IPS-20b (cell line): ENCODE results near the gene DCLRE1B.

Experiments used
- H3K27ac ChIP-seq: one replicate; pipeline ENCODE4 v1.5.1; 2013; ENCODE audit warnings: low read length
- H3K27me3 ChIP-seq: 2 replicates; pipeline ENCODE4 v1.6.1; 2013; ENCODE audit warnings: mild to moderate bottlenecking, low read length, inconsistent platforms; ENCODE audit not compliant: insufficient read depth
- H3K36me3 ChIP-seq: 2 replicates; pipeline ENCODE4 v1.6.1; 2013; ENCODE audit warnings: low read depth, mild to moderate bottlenecking, inconsistent platforms, low read length, moderate library complexity; ENCODE audit not compliant: insufficient read depth
- H3K4me1 ChIP-seq: 2 replicates; pipeline ENCODE4 v1.6.1; 2013; ENCODE audit warnings: mild to moderate bottlenecking, control low read depth, inconsistent platforms, low read length, moderate library complexity; ENCODE audit not compliant: insufficient read depth
- H3K4me3 ChIP-seq: 2 replicates; pipeline ENCODE4 v1.5.1; 2013; ENCODE audit warnings: mild to moderate bottlenecking, low read length, inconsistent platforms
- H3K9ac ChIP-seq: 2 replicates; pipeline ENCODE4 v1.6.1; 2013; ENCODE audit warnings: low read depth, mild to moderate bottlenecking, inconsistent platforms, low read length, moderate library complexity
- H3K9me3 ChIP-seq: 2 replicates; pipeline ENCODE4 v1.6.1; 2013; ENCODE audit warnings: mild to moderate bottlenecking, low read depth, low read length, inconsistent platforms; ENCODE audit not compliant: insufficient read depth

The DCLRE1B gene

DNA sequence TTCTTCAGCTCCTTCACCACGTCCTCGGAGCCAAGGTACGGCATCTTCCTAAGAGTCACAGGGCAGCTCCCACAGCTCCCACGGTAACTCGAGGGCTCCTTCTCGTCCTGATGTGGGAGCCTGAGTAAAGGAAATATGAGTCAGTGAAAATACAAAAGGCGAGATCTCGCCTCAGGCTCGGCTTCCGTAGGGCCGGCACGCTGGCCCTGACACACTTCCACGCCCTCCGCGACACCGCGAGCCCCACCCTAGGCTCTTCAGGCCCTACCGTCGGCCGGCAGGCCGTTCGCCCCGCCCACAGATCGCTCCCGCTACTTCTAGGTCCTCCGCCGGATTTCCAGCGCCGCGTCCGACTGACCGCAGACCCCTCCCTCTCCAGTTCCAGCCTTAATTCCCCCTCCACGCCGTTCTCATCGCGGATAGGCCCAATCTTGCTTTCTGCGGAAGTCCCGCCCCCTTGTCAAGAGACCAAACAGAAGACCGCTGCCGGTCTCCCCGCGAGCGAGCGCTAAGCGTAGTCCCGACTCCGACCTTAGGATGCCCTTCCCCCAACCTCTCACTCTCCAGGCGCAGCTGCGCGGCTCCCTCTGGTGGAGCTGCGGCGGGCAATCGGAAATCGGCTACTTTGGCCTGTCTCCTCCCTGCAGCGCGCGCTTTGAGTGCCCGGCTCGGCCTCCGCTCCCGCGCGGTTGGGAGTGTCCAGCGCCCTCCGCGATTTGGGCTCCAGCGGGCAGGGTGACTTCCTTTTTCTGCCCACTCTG lies at the start of gene DCLRE1B, which contains the start of gene AP4B1:
TSS of gene DCLRE1B (plus strand) at position 653 of the 761 bp plus-strand sequence. CDS start 261 bp downstream, outside the sequence.
TSS of gene AP4B1 (minus strand) at position 126 of the 761 bp plus-strand sequence. CDS start at position 44, 82 bp downstream.
- H3K36me3 ChIP-seq = peaks cover 30% of the 10 kb centered on the region
- H3K9me3 ChIP-seq = no peaks in the 10 kb centered on the region
- H3K4me3 ChIP-seq = peak within 1 kb of the TSS; percentile 94
- peak within 1 kb of the TSS; percentile 94; the same call in 1 of the 2 replicates for H3K9ac ChIP-seq
- H3K4me1 ChIP-seq = peaks cover 5% of the 10 kb centered on the region; the same call in 1 of the 2 replicates
- no peaks in the 10 kb centered on the region for H3K27me3 ChIP-seq
- peak within 1 kb of the TSS; percentile 29 for H3K27ac ChIP-seq

DNA sequence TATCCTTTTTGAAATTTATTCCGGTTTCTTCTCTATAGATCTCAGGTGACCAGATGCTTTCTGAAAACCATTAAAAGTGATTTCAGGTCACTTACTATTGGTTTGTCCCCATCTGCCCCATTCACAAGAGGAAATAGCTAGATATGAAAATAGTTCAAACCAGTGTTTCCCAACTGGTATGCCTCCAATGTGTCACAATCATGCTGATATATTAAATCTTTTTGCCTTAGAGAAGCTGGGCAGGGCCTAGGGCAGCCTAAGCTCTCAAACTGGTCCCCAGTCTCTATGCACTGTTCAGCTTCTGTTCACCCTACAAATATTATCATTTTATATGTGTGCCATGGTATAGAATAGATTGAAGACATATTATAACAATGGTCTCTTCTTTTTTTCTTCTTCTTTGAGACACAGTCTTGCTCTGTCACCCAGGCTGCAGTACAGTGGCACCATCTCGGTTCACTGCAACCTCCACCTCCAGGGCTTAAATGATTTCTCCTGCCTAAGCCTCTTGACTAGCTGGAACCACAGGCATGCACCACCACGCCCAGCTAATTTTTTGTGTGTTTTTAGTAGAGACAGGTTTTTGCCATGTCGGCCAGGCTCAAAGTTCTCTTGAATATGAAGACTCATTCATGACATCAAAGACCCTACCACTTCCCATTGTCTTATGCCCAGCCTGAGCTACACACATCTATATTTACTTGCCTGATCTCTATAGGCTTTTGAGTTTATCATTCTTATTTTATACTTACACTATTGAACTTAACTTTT lies 49.3 kb upstream of the DCLRE1B start:
- no peaks in the 10 kb centered on the region for H3K36me3 ChIP-seq
- no peak overlapping the region for H3K9ac ChIP-seq
- H3K27ac ChIP-seq = no peak overlapping the region
- no peaks in the 10 kb centered on the region for H3K9me3 ChIP-seq
- H3K27me3 ChIP-seq = no peaks in the 10 kb centered on the region
- H3K4me3 ChIP-seq = no peak overlapping the region
- no peaks in the 10 kb centered on the region for H3K4me1 ChIP-seq

DNA sequence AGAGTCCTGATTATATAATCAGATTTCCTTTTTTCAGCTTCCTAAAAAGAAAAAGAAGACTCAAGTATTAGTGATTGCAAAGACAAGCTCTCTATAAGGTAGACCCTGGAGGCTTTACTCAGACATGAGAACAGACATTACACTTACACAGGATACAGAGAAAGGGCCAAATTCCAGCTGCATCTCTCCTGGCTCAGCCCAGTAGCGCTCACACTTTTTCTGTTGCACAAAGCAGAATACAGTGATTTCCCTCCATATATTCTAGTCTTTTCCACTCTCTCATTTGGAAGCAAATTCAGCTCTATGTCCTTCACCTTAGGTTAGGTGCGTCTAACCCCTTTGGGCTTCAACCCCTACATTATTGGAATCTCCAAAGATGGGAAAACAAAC lies 48.7 kb upstream of the DCLRE1B start:
- no peaks in the 10 kb centered on the region for H3K4me1 ChIP-seq
- H3K27ac ChIP-seq = no peak overlapping the region
- no peaks in the 10 kb centered on the region for H3K9me3 ChIP-seq
- H3K36me3 ChIP-seq = no peaks in the 10 kb centered on the region
- no peaks in the 10 kb centered on the region for H3K27me3 ChIP-seq
- no peak overlapping the region for H3K9ac ChIP-seq
- H3K4me3 ChIP-seq = no peak overlapping the region

- H3K36me3 ChIP-seq = no peaks in the 10 kb centered on the region
- no peaks in the 10 kb centered on the region for H3K27me3 ChIP-seq
- no peak overlapping the region for H3K27ac ChIP-seq
- no peaks in the 10 kb centered on the region for H3K9me3 ChIP-seq
- H3K4me3 ChIP-seq = no peak overlapping the region
- no peak overlapping the region for H3K9ac ChIP-seq
- H3K4me1 ChIP-seq = no peaks in the 10 kb centered on the region
Measured at GRCh38 chr1:113857776-113858175, 47.4 kb upstream of the DCLRE1B start.

GRCh38 chr1:113858418-113858817 lies 46.7 kb upstream of the DCLRE1B start:
- no peak overlapping the region for H3K4me3 ChIP-seq
- H3K9ac ChIP-seq = no peak overlapping the region
- no peaks in the 10 kb centered on the region for H3K4me1 ChIP-seq
- no peak overlapping the region for H3K27ac ChIP-seq
- no peaks in the 10 kb centered on the region for H3K9me3 ChIP-seq
- no peaks in the 10 kb centered on the region for H3K36me3 ChIP-seq
- H3K27me3 ChIP-seq = no peaks in the 10 kb centered on the region

GRCh38 chr1:113858982-113859381 lies 46.1 kb upstream of the DCLRE1B start:
- Histone ChIP-seq H3K4me1 (no peaks in the 10 kb centered on the region), H3K27me3 (no peaks in the 10 kb centered on the region), H3K36me3 (no peaks in the 10 kb centered on the region), H3K27ac (no peak overlapping the region), H3K4me3 (no peak overlapping the region), H3K9ac (no peak overlapping the region), H3K9me3 (no peaks in the 10 kb centered on the region)

- no peak overlapping the region for H3K4me3 ChIP-seq
- no peak overlapping the region for H3K27ac ChIP-seq
Measured at GRCh38 chr1:113859478-113860175, 45.5 kb upstream of the DCLRE1B start.

DNA sequence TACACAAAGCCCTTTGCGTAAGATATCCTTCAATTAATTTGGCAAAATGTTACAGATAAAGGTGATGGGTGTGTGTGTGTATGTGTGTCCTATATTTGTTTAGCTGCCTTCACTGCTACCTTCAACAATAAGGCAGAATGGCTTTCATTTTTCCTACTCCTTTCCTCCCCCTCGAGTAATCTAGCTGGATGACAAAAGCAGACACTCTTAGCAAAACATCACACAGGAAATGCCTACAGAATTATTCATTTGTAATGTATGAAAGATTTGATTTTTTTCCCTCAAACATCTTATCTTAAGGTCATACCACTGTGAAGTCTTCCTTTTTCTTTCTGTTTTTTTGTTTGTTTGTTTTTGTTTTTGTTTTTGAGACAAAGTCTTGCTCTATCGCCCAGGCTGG lies 44.2 kb upstream of the DCLRE1B start:
- no peak overlapping the region for H3K4me3 ChIP-seq
- no peaks in the 10 kb centered on the region for H3K36me3 ChIP-seq
- H3K27me3 ChIP-seq = no peaks in the 10 kb centered on the region
- H3K9ac ChIP-seq = no peak overlapping the region
- no peaks in the 10 kb centered on the region for H3K9me3 ChIP-seq
- H3K27ac ChIP-seq = no peak overlapping the region
- no peaks in the 10 kb centered on the region for H3K4me1 ChIP-seq

More at GRCh38 chr1:113859478-113860175, 45.5 kb upstream of the DCLRE1B start:
- H3K27me3 ChIP-seq = no peaks in the 10 kb centered on the region
- no peaks in the 10 kb centered on the region for H3K9me3 ChIP-seq
- H3K36me3 ChIP-seq = no peaks in the 10 kb centered on the region
- no peak overlapping the region for H3K9ac ChIP-seq
- no peaks in the 10 kb centered on the region for H3K4me1 ChIP-seq

GRCh38 chr1:113861641-113862040 lies 43.5 kb upstream of the DCLRE1B start:
- no peak overlapping the region for H3K9ac ChIP-seq
- H3K36me3 ChIP-seq = no peaks in the 10 kb centered on the region
- H3K27ac ChIP-seq = no peak overlapping the region
- H3K27me3 ChIP-seq = no peaks in the 10 kb centered on the region
- no peaks in the 10 kb centered on the region for H3K9me3 ChIP-seq
- H3K4me3 ChIP-seq = no peak overlapping the region
- no peaks in the 10 kb centered on the region for H3K4me1 ChIP-seq

DNA sequence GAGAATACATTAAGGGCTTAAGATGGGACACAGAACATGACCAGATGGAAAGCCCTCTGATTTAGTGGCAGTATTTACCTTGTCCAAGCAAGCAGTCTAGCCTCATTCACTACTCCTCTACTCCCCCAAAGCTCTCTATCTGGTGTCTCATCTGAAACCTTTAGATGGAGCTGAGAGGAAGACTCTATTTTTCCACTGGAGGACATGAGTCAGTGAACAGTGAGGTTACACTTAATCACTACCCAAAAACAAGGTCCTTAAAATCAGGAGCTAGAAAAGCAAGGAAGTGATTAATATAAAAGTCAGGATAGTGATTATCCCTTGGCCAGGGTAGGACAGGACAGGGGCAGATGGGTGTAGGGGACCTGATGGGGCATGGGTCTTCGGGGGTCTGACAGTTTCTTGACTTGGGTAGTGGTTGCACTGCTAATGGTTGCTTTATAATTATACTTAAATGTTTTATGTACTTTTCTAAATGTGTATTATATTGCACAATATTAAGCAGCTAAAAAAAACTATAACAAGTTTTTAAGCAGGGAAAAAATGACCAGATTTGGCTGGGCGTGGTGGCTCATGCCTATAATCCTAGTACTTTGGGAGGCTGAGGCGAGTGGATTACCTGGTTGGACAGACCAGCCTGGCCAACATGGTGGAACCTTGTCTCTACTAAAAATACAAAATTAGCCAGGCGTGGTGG lies 36.6 kb upstream of the DCLRE1B start:
- Histone ChIP-seq H3K36me3 (no peaks in the 10 kb centered on the region), H3K9ac (no peak overlapping the region), H3K27me3 (no peaks in the 10 kb centered on the region), H3K4me3 (no peak overlapping the region), H3K9me3 (no peaks in the 10 kb centered on the region), H3K27ac (no peak overlapping the region), H3K4me1 (no peaks in the 10 kb centered on the region)

GRCh38 chr1:113870778-113871177 lies 34.3 kb upstream of the DCLRE1B start:
- H3K9ac ChIP-seq = no peak overlapping the region
- H3K4me1 ChIP-seq = no peaks in the 10 kb centered on the region
- H3K27me3 ChIP-seq = no peaks in the 10 kb centered on the region
- H3K27ac ChIP-seq = no peak overlapping the region
- no peaks in the 10 kb centered on the region for H3K36me3 ChIP-seq
- H3K4me3 ChIP-seq = no peak overlapping the region
- H3K9me3 ChIP-seq = no peaks in the 10 kb centered on the region
